Activated CD4-positive, alpha-beta T cell treated with anti-CD3 and anti-CD28 coated beads, Interleukin-2, amount 10 ng/mL, durations not matched to agents 24 days and 14 days (primary cell): ENCODE measurements around the gene TXNDC11. TPM values are rescaled to one million over a fixed set of nuclear protein-coding genes. Genes with fewer than 3 reads are reported as not detected.

Experiments used
- DNase-seq: peaks from one replicate; pipeline ENCODE4 v3.0.0; 2022
- H3K27ac Mint-ChIP-seq: one replicate; pipeline ENCODE4 v1.8.0; 2022; ENCODE audit warnings: mild to moderate bottlenecking, mixed read lengths
- H3K27me3 Mint-ChIP-seq: one replicate; pipeline ENCODE4 v1.8.0; 2022; ENCODE audit warnings: mixed read lengths
- H3K36me3 Mint-ChIP-seq: one replicate; pipeline ENCODE4 v1.8.0; 2022; ENCODE audit warnings: low read depth, mild to moderate bottlenecking, mixed read lengths
- H3K4me1 Mint-ChIP-seq: one replicate; pipeline ENCODE4 v1.8.0; 2021; ENCODE audit warnings: mixed read lengths
- H3K4me3 Mint-ChIP-seq: one replicate; pipeline ENCODE4 v1.8.0; 2022; ENCODE audit warnings: mild to moderate bottlenecking, moderate library complexity, mixed read lengths
- H3K9me3 Mint-ChIP-seq: one replicate; pipeline ENCODE4 v1.8.0; 2021; ENCODE audit warnings: mixed read lengths
- intact Hi-C: fragments of 100-400 bp; cut with micrococcal nuclease; formaldehyde crosslinking; loops from one replicate; pipeline ENCODE4 v1.15.1; 2023
- total RNA-seq: library from RNA; stranded (reverse); gene quantifications from 2 replicates; pipeline ENCODE4 v1.2.3, GENCODE V29; 2022

Gene TXNDC11
- total RNA-seq, 1 donor from 2014 or later: 41.7 TPM

DNA sequence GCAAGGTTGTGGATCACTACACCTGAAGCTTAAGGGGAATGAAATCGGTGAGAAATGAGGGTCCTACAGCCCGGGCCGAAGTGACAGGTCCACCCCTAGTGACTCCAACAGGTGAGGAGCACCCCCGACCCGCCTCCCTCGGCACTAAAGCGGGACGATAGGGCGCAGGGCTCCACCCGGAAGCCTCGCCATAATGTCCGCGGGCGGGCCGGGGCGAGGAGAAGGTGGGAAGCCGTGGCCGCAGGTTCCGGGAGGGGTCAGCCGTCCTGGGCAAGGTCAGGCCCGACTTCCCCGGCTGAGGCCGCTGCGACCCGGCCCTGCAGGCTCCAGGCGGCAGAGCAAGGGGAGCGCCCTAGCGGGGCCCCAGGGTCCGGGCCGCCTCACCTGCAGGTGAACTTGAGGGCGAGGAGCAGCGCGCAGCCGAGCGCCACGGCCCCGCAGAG lies 543 bp downstream of the TXNDC11 start:
- intact Hi-C loops: loop anchor here (1.0 to 5.0 kb wide), 7 partner anchors 41 to 800 kb away; partner anchors contain the start of genes CLEC16A, DEXI, RSL1D1 and ZC3H7A
- Mint-ChIP-seq H3K27me3 (no peaks in the 10 kb centered on the region), H3K36me3 (peaks cover 28% of the 10 kb centered on the region), H3K9me3 (no peaks in the 10 kb centered on the region), H3K27ac (peak overlapping the region; percentile 97), H3K4me1 (peaks cover 50% of the 10 kb centered on the region), H3K4me3 (peak overlapping the region; percentile 98)
- peak; percentile 88 for DNase-seq

DNA sequence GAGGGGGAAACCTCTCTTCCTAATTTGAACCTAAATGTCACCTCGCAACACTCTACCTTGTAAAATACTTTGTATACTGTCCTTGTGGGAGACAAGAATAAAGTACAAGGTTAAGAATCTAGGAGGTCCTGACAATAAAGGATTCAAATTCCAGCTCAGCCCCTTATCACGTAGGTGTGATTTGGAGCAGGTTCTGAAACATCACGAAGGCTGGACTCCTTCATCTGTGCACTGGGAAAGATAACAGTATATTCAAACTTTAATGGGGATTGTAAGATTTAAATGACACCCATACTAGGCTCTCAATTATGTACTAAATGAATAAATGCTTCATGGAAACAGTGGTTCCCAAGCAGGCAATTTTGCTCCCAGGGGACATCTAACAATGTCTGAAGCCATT lies 2.1 kb downstream of the TXNDC11 start:
- Mint-ChIP-seq H3K9me3 (no peaks in the 10 kb centered on the region), H3K36me3 (peaks cover 39% of the 10 kb centered on the region), H3K27ac (peak overlapping the region; percentile 97), H3K27me3 (no peaks in the 10 kb centered on the region), H3K4me1 (peaks cover 63% of the 10 kb centered on the region), H3K4me3 (peak overlapping the region; percentile 98)
- intact Hi-C loops: loop anchor here (5.0 kb wide), 2 partner anchors 158 to 798 kb away; partner anchors contain the start of genes CLEC16A and DEXI
- DNase-seq: no peak

DNA sequence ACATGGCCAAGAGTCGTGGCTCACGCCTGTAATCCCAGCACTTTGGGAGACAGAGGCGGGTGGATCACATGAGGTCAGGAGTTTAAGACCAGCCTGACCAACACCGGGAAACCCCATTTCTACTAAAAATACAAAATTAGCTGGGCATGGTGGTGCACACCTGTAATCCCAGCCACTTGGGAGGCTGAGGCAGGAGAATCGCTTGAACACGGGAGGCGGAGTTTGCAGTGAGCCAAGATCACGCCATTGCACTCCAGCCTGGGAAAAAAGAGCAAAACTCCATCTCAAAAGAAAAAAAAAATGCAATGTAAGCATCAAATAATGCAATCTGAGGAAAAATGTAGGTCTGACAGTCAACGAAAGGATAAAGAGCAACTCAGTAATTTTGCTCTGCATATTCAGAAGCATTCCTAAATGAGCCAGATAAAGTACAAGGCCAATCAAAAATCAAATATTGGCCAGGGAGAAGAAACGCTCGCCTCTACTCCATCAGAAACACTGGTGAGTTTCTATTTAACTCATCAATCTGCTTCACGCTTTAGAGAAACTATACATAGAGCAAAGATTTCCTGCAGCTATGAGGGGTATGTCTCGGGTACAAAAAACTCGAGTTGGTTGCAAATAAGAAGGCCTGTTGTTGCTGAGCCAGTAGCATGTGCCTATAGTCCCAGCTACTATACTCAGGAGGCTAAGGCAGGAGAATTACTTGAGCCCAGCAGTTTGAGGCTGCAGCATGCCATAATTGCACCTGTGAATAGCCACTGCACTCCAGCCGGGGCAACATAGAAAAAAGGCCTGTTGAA lies 3.7 kb downstream of the TXNDC11 start:
- Mint-ChIP-seq H3K9me3 (no peaks in the 10 kb centered on the region), H3K36me3 (peaks cover 46% of the 10 kb centered on the region), H3K4me1 (peaks cover 73% of the 10 kb centered on the region), H3K27me3 (no peaks in the 10 kb centered on the region), H3K27ac (no peak overlapping the region), H3K4me3 (peak overlapping the region; percentile 68)
- intact Hi-C loops: no loop called here
- DNase-seq: no peak

DNA sequence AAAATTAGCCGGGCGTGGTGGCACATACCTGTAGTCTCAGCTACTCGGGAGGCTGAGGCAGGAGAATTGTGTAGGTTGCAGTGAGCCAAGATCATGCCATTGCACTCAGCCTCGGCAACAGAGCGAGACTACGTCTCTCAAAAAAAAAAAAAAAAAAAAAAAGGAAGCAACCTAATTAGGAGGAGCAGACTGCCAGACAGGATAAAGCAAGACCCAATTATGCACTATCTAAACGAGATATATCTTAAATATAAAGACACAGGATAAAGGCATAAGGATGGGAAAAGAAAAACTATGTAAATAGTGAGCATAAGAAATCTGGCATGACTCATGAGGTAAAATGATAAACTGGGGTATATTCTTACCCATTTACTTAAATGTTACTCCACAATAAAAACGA lies 4.9 kb downstream of the TXNDC11 start:
- no peak for DNase-seq
- H3K4me3 Mint-ChIP-seq: peak overlapping the region; percentile 68
- H3K36me3 Mint-ChIP-seq: peaks cover 53% of the 10 kb centered on the region
- intact Hi-C loops: no loop called here
- H3K4me1 Mint-ChIP-seq: peaks cover 73% of the 10 kb centered on the region
- H3K27me3 Mint-ChIP-seq: no peaks in the 10 kb centered on the region
- H3K9me3 Mint-ChIP-seq: no peaks in the 10 kb centered on the region
- peak overlapping the region; percentile 41 for H3K27ac Mint-ChIP-seq

DNA sequence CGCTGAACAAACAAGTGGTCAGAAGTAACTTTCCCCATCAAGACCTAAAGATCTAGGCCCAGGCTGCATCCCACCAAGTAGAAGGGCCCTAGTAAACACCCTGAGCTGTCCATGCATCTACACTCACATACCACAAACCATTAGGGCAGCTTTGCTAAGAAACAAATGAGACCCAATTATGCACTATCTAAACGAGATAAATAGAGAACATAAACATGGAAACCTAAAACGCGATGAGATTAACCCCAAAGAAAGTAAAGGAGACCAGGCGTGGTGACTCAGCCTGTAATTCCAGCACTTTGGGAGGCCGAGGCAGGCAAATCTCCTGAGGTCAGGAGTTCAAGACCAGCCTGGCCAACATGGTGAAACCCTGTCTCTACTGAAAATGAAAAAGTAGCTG lies 5.8 kb downstream of the TXNDC11 start:
- no peak for DNase-seq
- Mint-ChIP-seq H3K27me3 (no peaks in the 10 kb centered on the region), H3K4me3 (no peak overlapping the region), H3K27ac (no peak overlapping the region), H3K4me1 (peaks cover 76% of the 10 kb centered on the region), H3K9me3 (no peaks in the 10 kb centered on the region), H3K36me3 (peaks cover 60% of the 10 kb centered on the region)
- intact Hi-C loops: no loop called here

DNA sequence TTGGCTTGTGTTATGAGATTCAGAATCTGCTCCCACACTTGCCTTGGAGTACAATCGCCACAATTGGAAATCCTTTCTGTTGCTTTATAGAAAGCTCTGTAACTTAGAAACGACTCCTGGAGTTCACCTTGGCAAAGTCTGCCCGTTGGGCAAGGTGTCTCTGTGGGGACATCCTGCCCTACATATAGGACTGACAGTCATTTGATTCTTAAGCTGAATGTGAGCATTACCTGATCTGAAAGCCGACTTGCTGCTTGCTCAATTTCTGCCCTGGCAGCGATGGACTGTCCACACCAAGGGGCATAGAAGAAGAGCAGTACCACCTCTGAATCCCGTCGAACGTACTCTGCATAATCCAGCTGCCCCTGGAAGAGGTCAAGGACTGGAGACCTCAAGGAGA lies 6.9 kb downstream of the TXNDC11 start:
- peak overlapping the region; percentile 46 for H3K27ac Mint-ChIP-seq
- peaks cover 69% of the 10 kb centered on the region for H3K4me1 Mint-ChIP-seq
- no peaks in the 10 kb centered on the region for H3K27me3 Mint-ChIP-seq
- no peaks in the 10 kb centered on the region for H3K9me3 Mint-ChIP-seq
- H3K4me3 Mint-ChIP-seq: no peak overlapping the region
- no peak for DNase-seq
- intact Hi-C loops: no loop called here
- H3K36me3 Mint-ChIP-seq: peaks cover 65% of the 10 kb centered on the region

DNA sequence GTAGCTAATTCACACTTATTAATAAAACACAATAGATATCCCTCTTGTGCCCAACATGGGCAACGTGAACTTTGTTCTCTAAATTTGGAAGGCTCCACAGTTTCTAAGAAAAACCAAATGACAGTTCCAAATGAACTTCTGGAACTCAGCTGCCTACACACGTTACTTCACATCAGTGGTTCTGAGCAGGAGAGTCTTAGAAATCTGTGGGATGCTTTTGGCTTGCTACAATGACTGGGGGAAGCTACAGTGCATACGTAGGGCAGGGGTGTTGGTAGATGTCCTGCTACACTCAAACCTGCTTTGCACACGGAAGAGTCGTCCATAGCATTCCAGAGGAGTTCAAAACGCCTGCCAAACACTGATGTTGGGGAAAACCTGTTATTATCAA lies 8.0 kb downstream of the TXNDC11 start:
- no peak for DNase-seq
- Mint-ChIP-seq H3K27ac (peak overlapping the region; percentile 77), H3K9me3 (no peaks in the 10 kb centered on the region), H3K4me3 (peak overlapping the region; percentile 34), H3K36me3 (peaks cover 73% of the 10 kb centered on the region), H3K27me3 (no peaks in the 10 kb centered on the region), H3K4me1 (peaks cover 66% of the 10 kb centered on the region)
- intact Hi-C loops: no loop called here

DNA sequence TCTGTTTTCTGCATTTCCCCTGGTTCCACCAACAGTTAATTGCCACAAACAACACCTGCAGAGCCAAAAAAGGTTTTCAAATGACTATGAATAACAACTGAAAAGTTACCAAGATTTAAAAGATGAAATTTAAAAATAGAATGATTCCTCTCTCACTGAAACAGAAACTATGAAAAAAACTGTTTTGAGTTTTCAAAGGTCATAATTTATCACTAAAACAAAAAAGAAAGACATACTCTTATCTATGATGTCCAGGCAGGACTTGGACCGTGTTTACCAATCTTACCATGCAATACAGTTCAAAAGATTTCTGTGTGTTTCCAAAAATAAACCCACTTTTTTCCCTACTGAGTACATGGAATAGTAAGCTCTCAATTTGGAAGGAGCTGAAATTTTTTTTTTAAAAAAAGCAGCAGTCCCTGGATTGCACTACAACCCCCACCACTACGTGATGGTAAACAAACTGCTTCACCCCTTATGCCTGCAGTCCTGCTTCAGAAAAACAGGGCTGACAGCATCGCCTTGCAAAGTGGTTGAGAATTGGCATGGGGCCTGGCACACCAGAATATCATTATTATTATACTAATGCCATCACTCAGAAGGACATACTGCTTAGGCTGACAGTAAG lies 8.5 kb downstream of the TXNDC11 start:
- intact Hi-C loops: no loop called here
- Mint-ChIP-seq H3K36me3 (peaks cover 74% of the 10 kb centered on the region), H3K9me3 (no peaks in the 10 kb centered on the region), H3K27me3 (no peaks in the 10 kb centered on the region), H3K27ac (peak overlapping the region; percentile 77), H3K4me1 (peaks cover 64% of the 10 kb centered on the region), H3K4me3 (peak overlapping the region; percentile 34)
- no peak for DNase-seq

DNA sequence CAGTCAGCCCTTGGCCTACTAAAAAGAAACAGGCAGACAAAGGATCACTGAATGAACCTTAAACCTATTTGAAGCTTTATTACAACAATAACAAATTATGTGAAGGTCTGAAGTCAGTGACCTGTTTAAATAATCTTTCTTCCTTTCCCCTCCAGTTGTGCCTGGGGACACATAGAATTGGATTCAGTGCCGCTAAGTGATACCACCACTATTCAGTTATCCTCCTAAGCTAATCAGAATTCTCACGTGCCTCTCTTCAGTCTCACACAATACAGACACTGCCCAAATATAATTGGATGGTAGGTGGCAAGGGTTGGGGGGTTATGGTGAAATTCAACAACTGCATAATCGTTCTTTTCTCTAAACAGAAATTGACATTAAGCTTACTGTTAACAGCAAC lies 11.4 kb downstream of the TXNDC11 start:
- Mint-ChIP-seq H3K27ac (peak overlapping the region; percentile 50), H3K4me3 (no peak overlapping the region), H3K9me3 (no peaks in the 10 kb centered on the region), H3K36me3 (peaks cover 72% of the 10 kb centered on the region), H3K27me3 (no peaks in the 10 kb centered on the region), H3K4me1 (peaks cover 55% of the 10 kb centered on the region)
- intact Hi-C loops: no loop called here
- no peak for DNase-seq

DNA sequence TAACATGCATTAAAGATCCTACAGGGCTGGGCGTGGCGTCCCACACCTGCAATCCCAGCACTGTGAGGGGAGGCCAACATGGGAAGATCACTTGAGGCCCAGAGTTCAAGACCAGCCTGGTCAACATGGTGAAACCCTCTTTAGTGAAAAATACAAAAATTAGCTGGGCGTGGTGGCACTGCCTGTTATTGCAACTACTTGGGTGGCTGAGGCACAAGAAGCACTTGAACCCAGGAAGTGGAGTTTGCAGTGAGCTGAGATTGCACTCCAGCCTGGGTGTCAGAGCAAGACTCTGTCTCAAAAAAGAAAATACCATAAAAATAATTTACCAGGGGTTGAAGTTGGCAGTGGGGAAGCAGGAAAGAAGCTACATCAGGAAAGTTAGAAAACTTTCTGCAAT lies 12.9 kb downstream of the TXNDC11 start:
- Mint-ChIP-seq H3K9me3 (no peaks in the 10 kb centered on the region), H3K36me3 (peaks cover 72% of the 10 kb centered on the region), H3K27me3 (no peaks in the 10 kb centered on the region), H3K27ac (no peak overlapping the region), H3K4me1 (peaks cover 43% of the 10 kb centered on the region), H3K4me3 (no peak overlapping the region)
- no peak for DNase-seq
- intact Hi-C loops: no loop called here

DNA sequence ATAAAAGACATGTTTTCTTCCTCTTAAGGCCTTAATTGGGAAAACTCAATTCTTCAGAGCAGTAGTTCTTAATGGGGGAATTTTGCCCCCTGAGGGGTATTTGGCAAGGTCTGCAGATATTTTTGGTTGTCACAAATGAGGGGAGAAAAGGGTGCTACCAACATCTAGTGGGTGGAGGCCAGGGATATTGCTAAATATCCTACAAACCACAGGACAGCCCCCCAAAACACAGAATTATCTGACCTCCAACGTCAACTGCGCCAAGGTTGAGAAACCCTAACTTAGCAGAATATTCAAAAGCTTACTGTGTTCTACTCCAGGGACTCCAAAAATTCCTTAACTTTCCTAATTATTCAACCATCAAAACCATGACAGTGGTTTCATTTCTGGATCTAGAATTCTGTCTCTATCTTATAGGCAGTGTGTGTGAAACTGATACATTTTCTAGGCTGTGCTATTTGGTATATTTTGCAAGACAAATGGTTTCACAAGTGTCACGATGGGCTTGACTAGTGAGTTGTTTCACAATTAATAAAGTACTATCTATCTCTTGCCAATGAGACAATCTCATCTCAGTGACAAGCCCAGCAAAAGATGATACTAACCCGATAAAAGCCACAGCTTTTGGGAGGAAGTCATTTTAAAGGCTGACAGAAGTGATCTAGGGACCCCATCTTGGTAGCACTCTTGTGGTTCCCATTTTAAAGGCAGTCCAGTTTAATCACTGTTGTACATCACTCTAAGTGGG lies 14.7 kb downstream of the TXNDC11 start:
- no peaks in the 10 kb centered on the region for H3K9me3 Mint-ChIP-seq
- no peak overlapping the region for H3K4me3 Mint-ChIP-seq
- no peak for DNase-seq
- peaks cover 35% of the 10 kb centered on the region for H3K4me1 Mint-ChIP-seq
- no peaks in the 10 kb centered on the region for H3K27me3 Mint-ChIP-seq
- H3K27ac Mint-ChIP-seq: peak overlapping the region; percentile 62
- intact Hi-C loops: no loop called here
- H3K36me3 Mint-ChIP-seq: peaks cover 71% of the 10 kb centered on the region

DNA sequence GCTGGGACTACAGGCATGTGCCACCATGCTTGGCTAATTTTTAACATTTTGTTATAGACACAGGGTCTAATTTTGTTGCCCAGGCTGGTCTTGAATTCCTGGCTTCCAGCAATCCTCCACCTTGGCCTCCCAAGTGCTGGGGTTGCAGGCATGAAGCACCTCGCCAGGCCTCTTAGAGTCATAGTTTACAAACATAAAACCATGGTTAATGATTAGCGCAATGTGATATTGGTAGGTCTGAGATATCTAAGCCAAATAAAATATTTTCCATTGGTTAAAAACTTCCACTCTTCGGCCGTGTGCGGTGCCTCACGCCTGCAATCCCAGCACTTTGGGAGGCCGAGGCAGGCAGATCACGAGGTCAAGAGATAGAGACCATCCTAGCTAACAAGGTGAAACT lies 16.6 kb downstream of the TXNDC11 start:
- intact Hi-C loops: no loop called here
- DNase-seq: no peak
- H3K4me3 Mint-ChIP-seq: no peak overlapping the region
- no peaks in the 10 kb centered on the region for H3K27me3 Mint-ChIP-seq
- H3K36me3 Mint-ChIP-seq: peaks cover 66% of the 10 kb centered on the region
- peaks cover 31% of the 10 kb centered on the region for H3K4me1 Mint-ChIP-seq
- no peak overlapping the region for H3K27ac Mint-ChIP-seq
- no peaks in the 10 kb centered on the region for H3K9me3 Mint-ChIP-seq

DNA sequence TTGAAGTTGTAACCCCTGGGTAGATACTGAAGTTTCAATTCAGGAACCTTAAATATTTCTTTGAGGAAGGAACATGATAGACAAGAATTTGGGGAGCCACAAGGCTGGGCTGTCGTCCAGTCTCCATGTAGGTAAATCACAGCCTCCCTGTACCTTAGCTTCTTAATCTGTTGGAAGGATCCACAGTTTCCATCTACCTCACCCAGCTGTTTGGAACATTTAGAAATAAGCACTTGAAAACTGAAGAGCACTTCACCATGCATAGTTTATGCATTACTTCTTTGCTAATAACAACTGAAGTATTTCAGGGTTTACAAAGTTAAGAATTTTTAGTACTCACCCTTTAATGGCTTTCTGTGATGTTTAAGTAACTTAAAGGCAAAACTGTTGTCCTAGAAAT lies 17.2 kb downstream of the TXNDC11 start:
- Mint-ChIP-seq H3K4me3 (no peak overlapping the region), H3K9me3 (no peaks in the 10 kb centered on the region), H3K36me3 (peaks cover 66% of the 10 kb centered on the region), H3K27ac (no peak overlapping the region), H3K4me1 (peaks cover 31% of the 10 kb centered on the region), H3K27me3 (no peaks in the 10 kb centered on the region)
- intact Hi-C loops: no loop called here
- DNase-seq: no peak

DNA sequence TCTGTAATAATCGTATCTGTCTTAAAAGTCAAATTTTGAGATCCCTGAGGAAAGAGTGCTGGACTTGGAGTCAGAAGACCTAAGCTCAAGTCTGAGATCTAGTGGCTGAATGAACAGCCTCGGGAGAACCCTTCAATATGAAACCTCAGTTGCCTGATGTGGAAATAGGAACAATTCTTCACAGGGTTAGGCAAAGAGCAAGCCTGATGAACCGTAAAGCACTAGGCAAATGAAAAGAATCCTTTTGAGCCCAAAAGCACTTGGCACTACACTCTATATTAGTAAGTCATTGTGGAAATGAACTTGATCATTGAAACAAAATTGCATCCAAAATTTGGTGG lies 20.2 kb downstream of the TXNDC11 start:
- peaks cover 14% of the 10 kb centered on the region for H3K4me1 Mint-ChIP-seq
- no peak overlapping the region for H3K4me3 Mint-ChIP-seq
- no peaks in the 10 kb centered on the region for H3K9me3 Mint-ChIP-seq
- intact Hi-C loops: no loop called here
- peaks cover 49% of the 10 kb centered on the region for H3K36me3 Mint-ChIP-seq
- H3K27me3 Mint-ChIP-seq: no peaks in the 10 kb centered on the region
- peak overlapping the region; percentile 32 for H3K27ac Mint-ChIP-seq
- DNase-seq: no peak
